Coronary artery (tissue), 2 donors: ENCODE measurements around the gene RPL13.

ENCODE experiments used
- DNase-seq: peaks from one replicate; pipeline ENCODE4 v3.0.0-alpha.2; 2017; ENCODE audit warnings: low spot score
- H3K27ac ChIP-seq, 2 donors: fragments of 200-600 bp; sonication (generic); one replicate each; pipeline ENCODE4 v1.5.1; 2016 to 2019
- H3K4me3 ChIP-seq: fragments of 200-600 bp; sonication (generic); 2 replicates; pipeline ENCODE4 v1.5.1; 2016; ENCODE audit warnings: mild to moderate bottlenecking, moderate library complexity
- TF ChIP-seq, protein P1 (sequence below): fragments of 200-600 bp; sonication (generic); IDR thresholded peaks from one replicate; pipeline ENCODE4 v1.5.1; 2019; ENCODE audit warnings: antibody characterized with exemption

RPL13 gene

DNA sequence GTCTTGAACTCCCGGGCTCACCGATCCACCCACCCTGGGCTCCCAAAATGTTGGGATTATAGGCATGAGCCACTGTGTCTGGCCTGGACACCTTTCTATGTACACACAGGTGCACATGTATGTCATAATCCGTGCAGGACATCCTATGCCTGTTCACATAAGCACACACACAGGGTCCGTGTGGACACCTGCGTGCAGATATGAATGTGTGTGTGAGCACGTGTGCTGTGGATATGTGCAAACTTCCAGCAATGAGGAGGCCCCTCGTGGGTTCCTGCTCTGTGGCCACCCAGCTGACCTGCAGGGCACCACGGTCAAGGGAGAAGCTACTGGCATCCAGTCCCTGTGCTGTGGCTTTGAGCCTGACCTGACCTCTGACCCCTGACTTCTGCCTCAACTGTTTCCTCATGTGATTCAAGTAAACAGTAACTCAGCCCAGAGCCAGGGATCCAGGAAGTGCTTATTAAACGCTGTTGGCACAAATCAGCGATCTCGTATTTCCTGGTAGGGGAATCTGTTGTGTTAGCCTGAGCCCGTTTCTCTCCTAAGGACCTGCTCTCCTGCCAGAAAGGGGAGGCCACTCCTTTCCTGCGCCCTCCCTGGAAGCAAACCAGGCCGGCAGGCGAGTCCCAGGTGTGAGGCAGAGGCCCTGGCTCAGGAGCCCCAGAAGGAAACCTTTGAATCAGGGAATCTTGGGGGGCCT, 21.5 kb downstream of the RPL13 start:
- no peak overlapping the region for H3K27ac ChIP-seq
- DNase-seq: no peak
- no peak overlapping the region for H3K4me3 ChIP-seq
- TF ChIP-seq, protein P1, sequence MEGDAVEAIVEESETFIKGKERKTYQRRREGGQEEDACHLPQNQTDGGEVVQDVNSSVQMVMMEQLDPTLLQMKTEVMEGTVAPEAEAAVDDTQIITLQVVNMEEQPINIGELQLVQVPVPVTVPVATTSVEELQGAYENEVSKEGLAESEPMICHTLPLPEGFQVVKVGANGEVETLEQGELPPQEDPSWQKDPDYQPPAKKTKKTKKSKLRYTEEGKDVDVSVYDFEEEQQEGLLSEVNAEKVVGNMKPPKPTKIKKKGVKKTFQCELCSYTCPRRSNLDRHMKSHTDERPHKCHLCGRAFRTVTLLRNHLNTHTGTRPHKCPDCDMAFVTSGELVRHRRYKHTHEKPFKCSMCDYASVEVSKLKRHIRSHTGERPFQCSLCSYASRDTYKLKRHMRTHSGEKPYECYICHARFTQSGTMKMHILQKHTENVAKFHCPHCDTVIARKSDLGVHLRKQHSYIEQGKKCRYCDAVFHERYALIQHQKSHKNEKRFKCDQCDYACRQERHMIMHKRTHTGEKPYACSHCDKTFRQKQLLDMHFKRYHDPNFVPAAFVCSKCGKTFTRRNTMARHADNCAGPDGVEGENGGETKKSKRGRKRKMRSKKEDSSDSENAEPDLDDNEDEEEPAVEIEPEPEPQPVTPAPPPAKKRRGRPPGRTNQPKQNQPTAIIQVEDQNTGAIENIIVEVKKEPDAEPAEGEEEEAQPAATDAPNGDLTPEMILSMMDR: no peak

DNA sequence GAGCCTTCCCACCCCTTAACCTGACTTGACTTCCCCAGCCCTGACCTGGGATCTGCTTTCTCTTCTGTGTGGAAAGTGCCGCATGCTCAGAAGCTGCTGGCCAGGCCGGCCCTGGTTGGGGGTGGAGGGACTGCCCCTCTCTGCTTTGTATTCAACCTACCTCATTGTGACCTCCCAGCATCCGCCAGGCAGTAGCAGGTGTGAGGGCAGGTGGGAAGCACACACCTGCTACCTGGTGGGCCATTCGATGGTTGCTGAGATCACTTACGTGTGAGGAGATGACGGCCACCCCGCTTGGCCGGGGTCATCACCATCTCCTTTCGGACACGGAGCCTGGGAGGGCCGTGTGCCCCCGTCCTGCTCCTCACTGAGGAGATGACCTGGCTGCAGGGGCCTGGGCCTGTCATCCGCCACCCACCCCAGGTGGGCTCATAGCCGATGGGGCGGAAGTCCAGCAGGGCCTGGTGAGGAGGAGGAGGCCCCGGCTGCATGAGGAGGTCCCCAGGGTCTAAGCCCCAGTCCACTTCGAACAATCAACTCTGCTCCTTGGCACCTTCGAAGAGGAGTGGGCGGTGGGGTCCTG, 22.2 kb downstream of the RPL13 start:
- no peak overlapping the region for H3K4me3 ChIP-seq
- TF ChIP-seq, protein P1: no peak
- DNase-seq: no peak
- no peak overlapping the region for H3K27ac ChIP-seq

DNA sequence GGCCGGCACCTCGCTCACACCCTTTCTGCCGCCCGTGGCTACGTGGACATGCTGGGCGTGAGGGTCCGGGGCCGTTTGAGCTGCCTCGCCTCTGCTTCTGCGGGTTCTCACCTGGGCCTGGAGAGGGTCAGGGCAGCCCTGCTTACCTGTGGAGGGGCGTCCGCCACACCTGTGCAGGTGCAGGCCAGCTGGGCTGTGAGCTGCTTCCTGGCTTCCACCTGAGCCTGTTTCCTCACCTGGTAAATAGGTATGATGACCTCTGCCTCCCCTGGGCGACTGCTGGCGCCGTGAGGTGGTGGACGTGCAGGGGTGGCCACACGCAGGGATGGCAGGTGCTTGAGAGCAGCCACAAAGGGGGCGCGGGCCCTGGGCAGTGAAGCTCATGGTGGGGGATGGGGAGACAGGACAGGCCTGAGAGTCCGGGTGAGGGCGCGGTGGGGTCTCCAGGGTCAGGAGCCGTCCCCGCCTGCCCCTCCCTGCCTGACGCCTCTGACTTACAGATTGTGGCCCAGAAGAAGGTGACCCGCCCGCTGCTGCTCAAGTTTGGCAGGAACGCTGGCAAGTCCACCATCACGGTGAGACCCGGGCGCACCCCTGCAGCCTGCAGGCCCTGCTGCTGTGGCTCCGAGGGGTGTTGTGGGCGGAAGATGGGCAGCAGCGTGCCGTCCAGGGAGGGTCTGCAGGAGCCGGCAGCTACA, 22.9 kb downstream of the RPL13 start:
- DNase-seq: no peak
- Histone ChIP-seq H3K27ac (no peak overlapping the region), H3K4me3 (no peak overlapping the region)
- TF ChIP-seq, protein P1: no peak

DNA sequence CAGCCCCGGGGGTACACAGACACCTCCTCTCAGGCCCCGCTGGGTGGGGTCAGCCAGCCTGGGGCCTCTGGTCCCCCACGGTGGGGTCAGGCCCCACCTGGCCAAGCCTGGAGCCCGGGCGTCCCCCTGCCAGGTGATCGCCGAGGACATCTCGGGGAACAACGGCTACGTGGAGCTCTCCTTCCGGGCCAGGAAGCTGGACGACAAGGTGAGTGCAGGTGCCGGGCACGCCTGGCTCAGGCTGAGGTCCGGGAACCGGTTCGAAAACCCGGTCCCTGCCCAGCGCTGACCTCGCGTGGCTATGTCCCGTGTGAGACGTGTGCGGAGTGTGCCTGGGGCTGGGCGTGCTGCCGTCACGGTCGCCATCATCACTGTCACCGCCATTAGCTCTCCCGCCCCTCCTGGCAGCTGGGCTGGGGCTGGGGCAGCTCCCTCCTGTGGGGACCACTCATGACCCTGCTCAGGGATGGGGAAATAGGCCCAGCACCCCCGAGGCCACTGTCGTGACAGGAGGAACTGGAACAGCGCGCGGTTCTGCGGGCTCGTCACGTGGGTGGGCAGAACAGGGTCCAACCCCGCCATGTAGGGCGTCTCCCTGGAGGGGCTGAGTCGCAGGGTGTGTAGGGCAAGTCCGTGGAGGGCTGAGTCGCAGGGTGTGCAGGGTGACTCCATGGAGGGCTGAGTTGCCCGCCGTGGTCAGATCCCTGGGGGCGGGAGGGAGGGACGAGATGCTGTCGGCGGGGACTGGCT, 23.6 kb downstream of the RPL13 start:
- DNase-seq: no peak
- H3K27ac ChIP-seq: no peak overlapping the region
- TF ChIP-seq, protein P1: no peak

DNA sequence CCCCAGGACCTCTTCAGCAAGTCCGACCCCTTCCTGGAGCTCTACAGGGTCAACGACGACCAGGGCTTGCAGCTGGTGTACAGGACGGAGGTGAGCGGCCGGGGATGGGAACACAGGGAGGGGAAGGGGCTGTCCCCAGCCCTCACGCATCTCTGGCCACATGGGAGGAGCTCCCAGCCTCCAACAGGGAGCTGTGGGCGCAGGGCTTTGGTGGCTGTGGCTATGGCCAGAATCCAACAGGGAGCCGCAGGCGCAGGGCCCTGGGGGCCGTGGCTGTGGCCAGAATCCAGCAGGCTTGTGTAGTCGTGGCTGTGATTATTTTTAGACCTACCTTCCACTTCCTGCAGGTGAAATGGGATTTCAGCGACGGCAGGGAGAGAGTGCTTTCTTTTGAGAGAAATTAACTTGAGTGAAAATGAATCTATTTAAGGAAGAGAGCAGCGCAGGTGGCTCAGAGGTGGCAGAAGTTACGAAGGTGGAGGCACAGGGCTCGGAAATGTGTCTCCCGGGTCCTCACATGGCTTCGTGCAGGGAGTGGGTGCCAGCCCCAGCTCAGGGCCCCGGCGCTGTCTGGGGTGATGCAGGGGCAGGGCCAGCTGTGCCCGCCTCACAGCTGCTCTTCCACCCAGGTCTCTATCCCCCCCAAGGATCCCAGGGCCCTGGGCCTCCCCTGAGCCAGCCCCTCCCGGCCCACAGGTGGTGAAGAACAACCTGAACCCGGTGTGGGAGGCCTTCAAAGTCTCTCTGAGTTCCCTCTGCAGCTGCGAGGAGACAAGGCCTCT, 24.5 kb downstream of the RPL13 start:
- DNase-seq: no peak
- Histone ChIP-seq H3K27ac (no peak overlapping the region), H3K4me3 (no peak overlapping the region)
- TF ChIP-seq, protein P1: no peak

More for the DNA sequence above, 23.6 kb downstream of the RPL13 start:
- H3K4me3 ChIP-seq: no peak overlapping the region

DNA sequence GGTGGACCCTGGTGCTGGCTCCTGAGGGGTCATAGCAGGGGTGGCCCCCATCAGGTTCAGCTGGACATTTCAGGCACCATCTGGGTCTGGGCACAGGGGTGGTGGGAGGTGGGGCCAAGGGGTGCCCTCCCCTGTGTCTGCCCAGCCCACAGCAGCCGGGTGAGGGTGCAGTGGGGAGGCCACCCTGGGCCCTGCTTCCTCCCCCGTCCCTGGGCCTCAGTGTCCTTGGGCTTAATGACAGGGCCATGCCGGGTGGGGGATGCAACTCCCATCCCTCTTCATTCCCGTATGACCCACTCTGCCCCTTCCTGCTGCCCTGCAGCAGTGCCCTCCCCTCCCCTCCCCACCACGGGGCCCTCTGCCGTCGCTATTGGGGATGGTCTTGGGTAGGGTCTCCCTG, 25.7 kb downstream of the RPL13 start:
- no peak overlapping the region for H3K27ac ChIP-seq
- no peak for DNase-seq
- TF ChIP-seq, protein P1: no peak
- H3K4me3 ChIP-seq: no peak overlapping the region
